GM21447 (cell line): ENCODE measurements around the gene NCBP1.
A peak's percentile ranks its signal among the peaks of the same experiment; 100 is the strongest.
"Not testable (repeated sequence)": the region's sequence is repeated elsewhere in the genome, so short reads cannot be mapped to it uniquely, and the experiment has no call there.

Experiments used
- ATAC-seq: cut with Tn5 transposase; IDR thresholded peaks from one replicate; pipeline ENCODE4 v1.9.1; 2021; ENCODE audit not compliant: unreplicated experiment

The NCBP1 gene

GRCh38 chr9:97632985-97633858 is at the start of gene NCBP1, which contains the start of gene TSTD2:
NCBP1 (plus strand) TSS chr9:97633821; CDS start chr9:97633882, 61 bp downstream.
TSTD2 (minus strand) TSS chr9:97633368; CDS start chr9:97627562, 5,806 bp downstream.
- ATAC-seq: peak; percentile 79

GRCh38 chr9:97584778-97585177 is 48.8 kb upstream of the NCBP1 start:
- ATAC-seq: not testable (repeated sequence)

GRCh38 chr9:97586909-97587308 is 46.7 kb upstream of the NCBP1 start:
- ATAC-seq: not testable (repeated sequence)

- ATAC-seq: no peak
Observed at GRCh38 chr9:97591535-97591934, 42.1 kb upstream of the NCBP1 start.

GRCh38 chr9:97592126-97592525 is 41.5 kb upstream of the NCBP1 start:
- ATAC-seq: no peak

GRCh38 chr9:97593960-97594359 is 39.7 kb upstream of the NCBP1 start:
- no peak for ATAC-seq

- ATAC-seq: no peak
Observed at GRCh38 chr9:97594381-97594921, 39.2 kb upstream of the NCBP1 start.

GRCh38 chr9:97596906-97597305 is 36.7 kb upstream of the NCBP1 start:
- ATAC-seq: no peak

GRCh38 chr9:97598461-97599288 is 34.9 kb upstream of the NCBP1 start:
- peak; percentile 85 for ATAC-seq

- no peak for ATAC-seq
Observed at GRCh38 chr9:97599314-97599846, 34.2 kb upstream of the NCBP1 start.

GRCh38 chr9:97600531-97601227 is 32.9 kb upstream of the NCBP1 start:
- ATAC-seq: no peak

GRCh38 chr9:97601228-97601898 is 32.3 kb upstream of the NCBP1 start:
- ATAC-seq: no peak

GRCh38 chr9:97602430-97602829 is 31.2 kb upstream of the NCBP1 start:
- no peak for ATAC-seq

GRCh38 chr9:97604901-97605645 is 28.5 kb upstream of the NCBP1 start:
- no peak for ATAC-seq

- ATAC-seq: no peak
Observed at GRCh38 chr9:97615439-97616072, 18.1 kb upstream of the NCBP1 start.

- peak; percentile 73 for ATAC-seq
Observed at GRCh38 chr9:97617939-97618416, 15.6 kb upstream of the NCBP1 start.

- not testable (repeated sequence) for ATAC-seq
Observed at GRCh38 chr9:97620063-97620462, 13.6 kb upstream of the NCBP1 start.

GRCh38 chr9:97622483-97622882 is 11.1 kb upstream of the NCBP1 start:
- not testable (repeated sequence) for ATAC-seq

GRCh38 chr9:97623946-97624345 is 9.7 kb upstream of the NCBP1 start:
- no peak for ATAC-seq
